HK-2 (cell line): ENCODE measurements around the gene TBXT.

Experiments
- DNase-seq: peaks from one replicate; pipeline ENCODE4 v3.0.0-alpha.2; 2018; ENCODE audit not compliant: unreplicated experiment

TBXT gene

DNA sequence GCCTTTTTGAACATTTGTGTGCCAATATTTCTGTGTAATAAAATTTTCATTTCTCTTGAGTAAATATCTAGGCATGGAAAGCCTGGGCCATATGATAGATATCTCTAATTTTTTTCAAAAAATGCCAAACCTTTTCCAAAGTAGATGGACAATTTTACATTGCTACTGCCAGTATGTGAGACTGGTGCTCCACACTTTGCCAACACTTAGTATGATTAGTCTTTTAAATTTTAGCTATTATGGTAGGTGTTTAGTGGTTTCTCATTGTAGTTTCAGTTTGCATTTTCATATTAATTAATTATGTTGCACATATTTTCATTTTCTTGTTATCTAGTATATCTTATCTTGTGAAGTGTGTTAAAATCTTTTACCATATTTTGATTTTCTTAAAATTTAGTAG lies 52.0 kb downstream of the TBXT start:
- DNase-seq, result no peak

- no peak for DNase-seq
These were observed 55.1 kb downstream of the TBXT start for GRCh38 chr6:166112580-166112979.

- no peak for DNase-seq
These were observed 58.0 kb downstream of the TBXT start for GRCh38 chr6:166109608-166110007.
